Activated CD4-positive, CD25-positive, alpha-beta regulatory T cell (primary cell): ENCODE data around the gene TMX4.
"Not testable (repeated sequence)": the region's sequence is repeated elsewhere in the genome, so short reads cannot be mapped to it uniquely, and the experiment has no call there.

Source experiments
- DNase-seq, 4 experiments: peaks; one replicate each; lab custom pipeline; 2025; lab: John Stamatoyannopoulos, UW

The TMX4 gene

DNA sequence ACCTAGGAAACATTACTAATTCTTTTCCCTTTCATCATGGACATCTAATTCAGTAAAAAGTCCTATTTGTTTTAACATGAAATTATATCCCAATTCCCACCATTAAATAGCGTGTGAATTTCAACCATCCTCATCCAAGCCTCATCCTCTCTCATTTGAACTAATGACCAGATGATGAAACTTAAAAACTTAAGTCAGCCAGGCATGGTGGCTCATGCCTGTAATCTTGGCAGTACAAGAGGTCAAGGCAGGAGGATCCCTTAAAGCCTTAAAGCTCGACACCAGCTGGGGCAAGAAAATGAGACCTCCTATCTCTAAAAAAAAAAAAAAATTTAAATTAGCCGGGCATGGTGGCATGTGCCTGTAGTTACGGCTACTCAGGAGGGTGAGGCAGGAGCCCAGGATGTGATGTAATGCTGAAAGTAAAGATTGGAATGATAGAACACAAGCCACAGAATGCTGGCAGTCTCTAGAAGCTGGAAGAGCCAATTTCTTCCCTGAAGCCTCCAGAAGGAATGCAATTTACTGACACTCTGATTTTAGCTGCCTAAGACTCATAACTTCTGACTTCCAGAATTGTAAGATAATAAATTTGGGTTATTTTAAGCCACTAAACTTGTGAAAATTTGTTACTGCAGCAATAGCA, 52.2 kb downstream of the TMX4 start:
- DNase-seq: no peak

DNA sequence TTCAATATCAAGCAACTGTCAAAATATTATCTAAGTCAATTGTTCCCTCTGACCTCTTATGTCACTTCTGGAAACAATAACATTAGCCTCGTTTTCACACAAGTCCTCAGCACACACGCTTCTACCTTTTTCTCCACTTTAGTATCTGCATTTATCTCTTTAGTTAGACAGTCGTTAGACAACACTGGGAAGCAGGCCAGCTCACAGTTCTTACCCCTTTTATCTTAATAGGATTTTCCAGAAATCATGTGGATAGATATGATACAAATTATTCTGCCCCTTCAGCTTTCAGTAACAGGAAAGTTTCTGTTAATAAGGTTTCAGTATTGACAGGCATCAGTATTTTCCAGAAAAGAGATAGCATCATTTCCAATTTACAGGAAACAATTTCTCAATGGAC, 53.4 kb downstream of the TMX4 start:
- DNase-seq: no peak

DNA sequence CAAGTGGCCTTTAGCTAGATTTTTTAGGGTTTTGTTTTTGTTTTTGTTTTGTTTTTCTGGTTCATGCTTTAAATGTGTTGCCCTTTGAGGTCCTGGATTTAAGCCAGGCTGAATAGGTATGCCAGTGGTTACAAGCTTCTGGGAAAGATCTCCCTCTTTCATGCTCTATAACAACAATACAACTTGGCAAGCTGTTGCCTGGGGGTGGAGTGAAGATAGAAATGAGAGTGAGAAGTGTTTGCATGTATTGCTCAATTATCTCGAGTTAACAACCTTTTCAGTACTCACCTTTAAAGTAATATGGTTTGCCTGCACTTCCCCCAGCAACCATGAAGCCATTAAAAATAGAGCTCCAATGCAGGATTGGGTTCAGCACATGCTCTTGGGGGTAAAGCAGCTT, 60.1 kb downstream of the TMX4 start:
- DNase-seq: no peak

DNA sequence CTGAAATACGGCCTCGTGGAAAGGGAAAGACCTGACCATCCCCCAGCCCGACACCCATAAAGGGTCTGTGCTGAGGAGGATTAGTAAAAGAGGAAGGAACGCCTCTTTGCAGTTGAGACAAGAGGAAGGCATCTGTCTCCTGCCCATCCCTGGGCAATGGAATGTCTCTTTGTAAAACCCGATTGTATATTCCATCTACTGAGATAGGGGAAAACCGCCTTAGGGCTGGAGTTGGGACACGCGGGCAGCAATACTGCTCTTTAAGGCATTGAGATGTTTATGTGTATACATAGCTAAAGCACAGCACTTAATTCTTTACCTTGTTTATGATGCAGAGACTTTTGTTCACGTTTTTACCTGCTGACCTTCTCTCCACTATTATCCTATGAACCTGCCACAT, 63.0 kb downstream of the TMX4 start:
- not testable (repeated sequence) for DNase-seq

DNA sequence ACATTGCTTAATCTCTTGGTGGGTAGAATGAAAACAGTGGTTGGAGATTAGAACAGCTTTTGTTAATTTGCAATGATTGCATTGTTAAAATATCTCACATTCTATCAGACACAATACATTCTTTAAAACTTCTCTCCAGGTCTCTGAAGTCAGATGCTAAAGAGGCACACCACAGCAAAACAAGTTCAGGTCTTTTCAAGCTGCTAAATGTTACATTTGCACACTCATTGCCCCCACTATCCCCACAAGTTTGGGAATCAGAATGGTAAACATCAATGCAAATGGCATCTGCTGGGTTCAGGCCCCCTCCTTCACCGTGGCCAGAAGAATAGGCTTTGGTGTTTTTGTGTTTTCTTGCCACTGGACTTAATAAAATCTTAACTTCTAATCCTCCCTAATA, 69.2 kb downstream of the TMX4 start:
- DNase-seq: no peak

DNA sequence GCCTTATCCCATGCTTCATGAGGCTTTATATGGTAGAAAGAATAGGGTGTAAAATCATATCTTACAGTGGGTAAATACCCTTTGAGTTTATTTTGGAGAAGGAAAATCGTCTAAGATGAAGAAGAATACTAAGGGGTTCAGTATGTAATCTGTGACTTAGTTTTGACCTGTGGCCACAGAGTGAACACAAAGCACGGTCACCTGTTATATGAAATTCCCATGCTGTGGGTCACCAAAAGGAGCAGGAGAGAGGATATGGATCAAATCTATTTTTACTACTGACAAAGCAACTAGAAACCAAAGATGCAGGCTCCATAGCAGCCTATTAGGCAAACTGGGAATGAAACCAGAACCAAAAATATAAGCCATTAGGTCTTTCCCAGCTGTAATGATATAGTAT, 75.7 kb downstream of the TMX4 start:
- no peak for DNase-seq

DNA sequence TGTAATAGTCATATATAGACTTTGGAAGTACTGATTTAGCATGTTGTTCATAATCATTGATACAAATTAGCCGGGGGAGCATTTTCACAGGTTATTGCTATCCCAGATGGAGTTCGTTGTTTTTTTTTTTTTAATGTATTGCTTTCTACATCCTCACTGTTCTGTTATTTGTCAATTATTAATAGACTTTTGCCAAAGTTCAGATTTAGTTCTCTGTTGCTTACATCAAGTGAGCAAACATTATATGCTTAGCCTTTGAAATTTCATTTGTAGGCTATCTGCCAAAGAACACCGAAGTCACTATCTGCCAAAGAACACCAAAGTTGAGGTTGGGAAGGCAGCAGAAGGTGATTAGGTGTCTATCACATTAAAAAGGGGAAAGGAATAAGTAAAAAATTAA, 79.2 kb downstream of the TMX4 start, which contains the start of gene HAO1:
Gene HAO1, minus strand, starts transcription at position 118 of the 400 bp plus-strand sequence. Its CDS starts 36 bp downstream, at position 82.
- DNase-seq: no peak

DNA sequence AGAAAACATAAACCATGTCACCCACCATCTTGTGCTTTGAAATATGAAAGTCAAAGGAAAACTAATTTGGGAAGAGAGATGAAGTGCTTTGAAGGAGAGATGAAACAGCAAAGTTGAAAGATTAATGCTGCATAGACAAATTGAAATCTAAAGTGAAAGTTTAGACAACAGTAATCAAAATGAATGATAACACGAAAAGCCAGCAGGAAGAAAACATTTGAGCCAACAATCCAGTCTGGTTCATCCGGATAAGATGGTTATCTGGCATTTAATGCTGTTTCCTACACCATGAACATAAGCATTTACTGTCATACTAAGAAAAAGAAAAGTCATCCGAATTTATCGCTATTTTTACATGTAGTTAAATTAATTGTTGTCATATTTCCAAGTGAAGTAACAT, 79.9 kb downstream of the TMX4 start:
- DNase-seq: no peak

DNA sequence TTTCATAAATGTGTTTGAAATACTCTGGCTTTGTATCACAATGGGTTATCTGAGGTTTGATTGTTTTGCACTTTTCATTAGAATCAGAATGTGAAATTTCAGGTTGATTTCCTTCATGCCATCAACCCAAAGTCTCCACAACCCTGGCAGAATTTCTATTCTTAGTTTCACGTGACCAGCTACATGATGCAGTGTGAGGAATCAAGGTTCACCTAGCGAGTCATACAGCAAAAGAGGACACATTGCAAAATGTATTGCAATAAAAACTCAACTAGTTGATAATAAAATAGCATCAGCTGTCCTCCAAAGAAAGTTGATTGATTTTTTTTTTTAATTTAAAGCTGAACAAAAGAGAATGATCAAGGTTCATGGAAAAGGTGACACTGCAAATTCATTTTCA, 81.5 kb downstream of the TMX4 start:
- no peak for DNase-seq

DNA sequence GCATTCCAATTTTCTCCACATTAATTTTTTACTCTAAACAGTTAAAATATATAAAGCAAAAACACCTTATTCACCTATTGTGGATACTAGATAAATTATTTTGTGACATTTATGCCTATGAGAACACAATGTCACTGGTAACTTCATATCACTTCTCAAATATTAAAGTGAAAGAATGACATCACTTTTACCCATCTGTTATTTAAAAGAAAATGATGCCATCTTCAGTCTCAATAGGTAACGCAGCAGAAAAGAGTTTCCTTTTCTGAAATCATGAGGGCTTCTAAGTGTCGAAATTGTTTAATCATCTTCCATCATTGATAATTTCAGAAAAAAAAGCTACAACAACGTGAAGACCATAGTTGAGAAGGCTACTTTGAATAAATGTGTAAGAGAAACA, 82.2 kb downstream of the TMX4 start:
- DNase-seq: no peak

DNA sequence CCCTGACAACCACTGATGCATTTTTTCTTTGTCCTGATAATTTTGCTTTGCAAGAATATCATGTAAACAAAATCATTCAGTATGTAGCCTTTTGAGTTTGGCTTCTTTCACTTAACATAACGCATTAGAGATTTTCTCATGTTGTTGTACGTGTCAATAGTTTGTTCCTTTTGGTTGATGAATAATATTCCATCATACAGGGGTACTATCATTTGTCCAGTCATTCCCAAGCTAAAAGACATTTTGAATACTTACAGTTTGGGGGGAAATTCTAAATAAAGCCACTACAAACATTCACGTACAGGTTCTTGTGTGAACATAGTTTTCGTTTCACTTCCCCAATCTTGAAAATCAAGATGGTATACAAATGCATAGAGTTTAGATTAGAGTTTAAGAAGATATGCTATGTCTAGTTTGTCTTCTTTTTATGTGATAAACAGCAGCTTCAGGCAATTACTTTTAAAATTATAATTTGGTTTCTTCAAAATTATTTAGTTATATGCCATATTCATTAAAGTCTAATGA, 84.5 kb downstream of the TMX4 start:
- DNase-seq: no peak

DNA sequence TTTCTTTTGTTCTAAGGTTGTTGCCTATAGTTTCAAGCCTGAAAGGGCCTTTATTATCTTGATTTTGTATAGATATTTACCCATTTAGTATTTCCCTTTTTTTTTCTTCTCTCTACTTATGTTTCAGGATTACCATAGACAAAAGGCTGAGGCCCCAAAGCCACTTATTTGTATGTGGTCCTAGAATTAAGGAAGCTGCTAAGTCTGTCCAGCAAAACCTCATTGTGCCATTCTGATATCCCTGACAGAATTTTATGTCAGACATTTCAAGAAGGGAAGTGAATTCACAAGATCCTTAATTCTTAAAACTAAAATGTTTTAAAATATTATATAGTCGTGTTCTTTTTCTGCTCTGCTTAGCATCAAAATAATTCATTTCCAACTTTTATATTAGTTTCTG, 86.2 kb downstream of the TMX4 start:
- no peak for DNase-seq

DNA sequence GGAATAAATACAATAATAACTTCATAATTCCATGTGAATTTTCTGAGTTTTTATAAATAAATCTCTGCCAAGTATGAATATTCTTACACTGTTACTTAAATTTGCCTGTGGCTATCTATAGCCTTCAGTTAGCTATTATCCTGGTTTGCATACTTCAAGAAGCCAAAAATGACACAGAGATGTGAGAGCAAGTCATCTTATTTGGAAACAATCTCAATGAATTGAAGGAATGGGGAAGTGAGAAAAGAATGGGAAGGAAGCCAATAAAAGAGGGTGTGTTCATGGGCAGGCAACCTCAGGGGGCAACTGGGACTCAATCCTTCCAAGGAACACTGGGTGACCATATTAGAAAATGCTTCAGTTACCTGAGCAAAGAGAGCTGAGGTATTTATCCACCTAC, 89.2 kb downstream of the TMX4 start:
- no peak for DNase-seq
